Inflammatory macrophage treated with lipopolysaccharide for 4 hours (primary cell): ENCODE data around the gene TMEM151B.
A peak's percentile ranks its signal among the peaks of the same experiment; 100 is the strongest.

ENCODE experiments used
- DNase-seq: peaks from one replicate; pipeline ENCODE4 v3.0.0-alpha.2; 2020

Gene TMEM151B

GRCh38 chr6:44269921-44270525, at the start of gene TMEM151B:
Gene TMEM151B (plus strand): TSS chr6:44270450. CDS start chr6:44270743, 293 bp downstream.
- DNase-seq, result no peak

DNA sequence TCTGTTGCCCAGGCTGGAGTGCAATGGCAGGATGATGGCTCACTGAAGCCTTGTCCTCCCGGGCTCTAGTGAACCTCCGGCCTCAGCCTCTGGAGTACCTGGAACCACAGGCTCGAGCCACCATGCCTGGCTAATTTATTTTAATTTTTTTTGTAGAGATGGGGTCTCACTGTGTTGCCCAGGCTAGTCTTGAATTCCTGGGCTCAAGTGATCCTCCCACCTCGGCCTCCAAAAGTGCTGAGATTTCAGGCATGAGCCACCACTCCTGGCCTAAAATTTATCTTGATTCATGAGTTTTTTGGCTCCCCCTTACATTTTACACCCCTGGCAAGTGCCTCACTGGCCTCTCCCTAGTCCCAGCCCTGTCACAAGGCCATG, 49.3 kb upstream of the TMEM151B start:
- DNase-seq, result no peak

GRCh38 chr6:44221291-44221960, 48.8 kb upstream of the TMEM151B start:
- peak; percentile 74 for DNase-seq

DNA sequence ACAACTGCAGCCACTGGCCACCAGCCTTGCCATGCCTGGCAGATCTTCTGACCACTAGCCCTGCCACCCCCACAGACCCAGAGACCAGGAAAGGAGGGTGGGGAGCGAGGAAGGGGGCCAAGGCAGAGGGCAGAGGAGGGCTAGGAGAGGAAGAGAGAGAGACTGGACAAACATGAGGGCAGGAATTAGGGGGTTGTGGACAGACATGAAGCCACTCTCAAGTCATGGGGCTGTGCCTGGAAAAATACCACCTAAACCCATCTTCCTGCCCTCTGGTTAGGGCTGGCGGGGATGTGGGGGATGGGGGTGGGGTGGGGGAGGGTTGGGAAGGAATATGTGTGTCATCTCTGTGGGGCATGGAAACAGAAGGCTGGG, 48.3 kb upstream of the TMEM151B start:
- no peak for DNase-seq

GRCh38 chr6:44222486-44223318, 47.5 kb upstream of the TMEM151B start:
- DNase-seq, result no peak

GRCh38 chr6:44223319-44224028, 46.8 kb upstream of the TMEM151B start, which contains the start of gene SLC29A1:
Gene SLC29A1 (plus strand): TSS chr6:44223595. CDS start chr6:44227314, 3,719 bp downstream.
- DNase-seq, result peak; percentile 48

- no peak for DNase-seq
Observed at GRCh38 chr6:44224029-44224964, 46.0 kb upstream of the TMEM151B start.

GRCh38 chr6:44224965-44225305, 45.3 kb upstream of the TMEM151B start:
- DNase-seq, result no peak

DNA sequence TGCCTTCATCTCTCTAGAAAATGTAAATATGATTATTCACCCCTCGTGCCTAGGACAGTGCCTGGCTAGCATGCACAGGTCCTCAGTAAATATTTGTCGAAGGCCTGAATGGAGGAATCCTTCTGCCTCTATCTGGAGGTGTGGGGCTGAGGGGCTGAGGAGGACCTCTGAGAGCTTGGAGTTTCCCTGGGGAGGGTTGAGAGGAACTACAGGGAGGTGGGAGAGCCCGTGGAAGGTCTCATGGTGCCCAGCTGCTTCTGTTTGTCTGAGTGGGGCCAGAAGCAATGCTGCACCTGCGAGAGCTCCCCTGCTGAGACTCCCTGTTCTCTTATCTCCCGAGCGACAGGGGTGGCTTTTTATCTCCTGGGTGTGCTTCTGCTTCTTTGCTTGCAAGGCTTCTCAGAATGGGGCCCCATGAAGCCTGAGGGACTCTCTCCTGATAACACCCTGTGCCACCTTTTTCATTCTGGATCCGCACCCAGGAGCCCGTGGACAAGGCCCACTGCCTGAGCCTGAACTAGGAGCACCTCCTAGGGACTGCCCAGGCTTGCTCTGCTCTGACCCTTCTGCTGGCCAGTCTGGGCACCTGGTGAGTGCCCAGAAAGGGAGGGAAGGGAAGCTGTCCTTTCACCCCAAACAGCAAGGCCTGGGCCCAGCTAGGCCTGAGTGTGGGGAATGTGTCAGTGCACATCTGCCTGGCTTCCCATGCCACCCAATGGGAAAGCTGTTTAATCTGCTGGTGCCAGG, 44.5 kb upstream of the TMEM151B start:
- DNase-seq, result no peak

GRCh38 chr6:44226368-44227147, 43.7 kb upstream of the TMEM151B start:
- DNase-seq, result no peak

DNA sequence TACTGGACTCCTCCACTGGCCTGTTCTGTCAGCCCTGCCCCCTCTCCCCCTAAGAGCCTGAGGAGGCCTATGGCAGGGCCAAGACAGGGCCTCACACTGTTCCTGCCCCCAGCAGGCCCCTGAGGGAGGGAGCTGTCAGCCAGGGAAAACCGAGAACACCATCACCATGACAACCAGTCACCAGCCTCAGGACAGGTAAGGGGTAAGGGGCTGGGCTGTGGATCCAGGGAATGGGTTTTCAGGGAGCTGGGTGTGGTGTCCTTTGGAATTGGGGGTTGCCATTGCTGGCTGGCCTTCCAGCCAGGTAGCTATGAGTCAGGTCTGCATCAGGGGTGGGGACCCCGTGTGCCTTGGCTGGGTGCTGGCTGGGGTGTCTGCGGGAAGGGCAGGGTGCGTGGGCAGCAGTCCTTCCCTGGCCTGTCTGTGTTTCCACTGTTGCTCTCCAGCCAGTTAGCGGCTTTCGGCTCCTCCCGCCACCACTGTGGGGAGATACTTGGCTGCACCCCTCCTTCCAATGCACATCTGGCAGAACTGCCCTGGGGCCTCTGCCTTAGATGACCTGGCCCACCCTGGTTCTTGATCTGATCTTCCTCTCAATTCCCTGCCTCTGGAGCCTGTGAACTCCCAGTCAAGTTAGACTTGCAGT, 43.0 kb upstream of the TMEM151B start:
- no peak for DNase-seq

GRCh38 chr6:44228031-44228430, 42.2 kb upstream of the TMEM151B start:
- no peak for DNase-seq

DNA sequence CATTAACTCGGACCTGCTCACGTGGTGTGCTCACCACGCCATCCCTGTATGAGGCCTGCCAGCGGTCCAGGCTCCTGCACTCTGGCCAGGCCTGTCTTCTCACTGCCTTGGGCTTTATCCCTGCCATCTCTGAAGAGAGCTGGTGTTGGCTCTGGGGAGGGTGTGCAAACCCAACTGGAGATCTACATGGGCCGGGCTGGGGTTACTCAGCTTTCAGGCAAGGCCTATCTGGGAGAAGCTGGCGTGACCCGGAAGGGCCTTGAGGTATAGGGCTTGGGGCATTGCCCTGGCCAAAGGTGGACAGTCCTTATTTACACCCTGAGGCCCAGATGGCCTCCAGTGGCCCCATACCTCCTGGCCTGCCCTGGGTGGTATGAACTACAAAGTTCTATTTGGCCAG, 41.8 kb upstream of the TMEM151B start:
- no peak for DNase-seq

GRCh38 chr6:44228836-44229235, 41.4 kb upstream of the TMEM151B start:
- no peak for DNase-seq

DNA sequence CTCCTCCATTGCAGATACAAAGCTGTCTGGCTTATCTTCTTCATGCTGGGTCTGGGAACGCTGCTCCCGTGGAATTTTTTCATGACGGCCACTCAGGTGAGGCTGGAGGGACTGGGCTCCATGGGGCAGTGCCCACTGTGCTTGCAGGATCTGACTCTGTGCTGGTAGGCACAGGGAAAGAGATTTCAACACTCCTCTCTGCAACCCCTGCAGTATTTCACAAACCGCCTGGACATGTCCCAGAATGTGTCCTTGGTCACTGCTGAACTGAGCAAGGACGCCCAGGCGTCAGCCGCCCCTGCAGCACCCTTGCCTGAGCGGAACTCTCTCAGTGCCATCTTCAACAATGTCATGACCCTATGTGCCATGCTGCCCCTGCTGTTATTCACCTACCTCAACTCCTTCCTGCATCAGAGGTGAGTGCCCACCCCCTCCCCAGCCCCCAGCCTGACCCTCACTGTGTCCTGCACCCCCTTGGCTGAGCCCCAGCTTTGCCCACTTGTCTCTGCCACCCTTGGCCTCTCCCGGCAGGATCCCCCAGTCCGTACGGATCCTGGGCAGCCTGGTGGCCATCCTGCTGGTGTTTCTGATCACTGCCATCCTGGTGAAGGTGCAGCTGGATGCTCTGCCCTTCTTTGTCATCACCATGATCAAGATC, 40.7 kb upstream of the TMEM151B start:
- DNase-seq, result peak; percentile 44

DNA sequence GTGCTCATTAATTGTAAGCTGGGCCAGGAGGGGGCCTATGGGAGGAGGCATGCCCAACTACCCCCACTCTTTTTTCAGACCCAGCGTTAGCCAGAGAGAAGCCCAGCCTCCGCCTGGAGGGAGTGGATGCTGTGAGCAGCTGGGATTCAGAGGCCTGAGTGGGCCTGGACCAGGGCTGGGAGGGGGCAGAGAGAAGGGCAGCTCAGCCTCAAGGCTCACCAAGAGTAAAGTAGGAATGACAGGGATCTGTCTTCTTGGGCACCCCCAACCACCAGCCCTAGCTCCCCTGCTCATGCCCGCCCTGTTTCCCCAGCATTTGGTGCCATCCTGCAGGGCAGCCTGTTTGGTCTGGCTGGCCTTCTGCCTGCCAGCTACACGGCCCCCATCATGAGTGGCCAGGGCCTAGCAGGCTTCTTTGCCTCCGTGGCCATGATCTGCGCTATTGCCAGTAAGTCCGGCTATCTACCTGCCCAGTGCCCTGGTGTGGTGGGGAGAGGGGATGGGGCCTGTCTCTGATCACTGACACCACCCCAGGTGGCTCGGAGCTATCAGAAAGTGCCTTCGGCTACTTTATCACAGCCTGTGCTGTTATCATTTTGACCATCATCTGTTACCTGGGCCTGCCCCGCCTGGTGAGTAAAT, 40.1 kb upstream of the TMEM151B start:
- no peak for DNase-seq

DNA sequence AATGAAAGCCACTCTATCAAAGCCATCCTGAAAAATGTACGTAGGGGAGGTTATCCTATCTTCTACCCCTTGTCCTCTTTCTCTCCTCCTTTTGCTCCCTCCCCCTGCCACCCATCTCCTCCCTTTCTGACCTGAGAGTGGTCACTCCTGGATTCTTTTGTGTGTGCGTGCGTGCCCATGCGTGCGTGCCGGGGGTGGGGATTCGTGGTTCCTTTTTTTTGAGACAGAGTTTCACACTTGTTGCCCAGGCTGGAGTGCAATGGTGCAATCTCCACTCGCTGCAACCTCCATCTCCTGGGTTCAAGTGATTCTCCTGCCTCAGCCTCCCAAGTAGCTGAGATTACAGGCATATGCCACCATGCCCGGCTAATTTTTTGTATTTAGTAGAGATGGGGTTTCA, 38.8 kb upstream of the TMEM151B start:
- DNase-seq, result peak; percentile 28

- no peak for DNase-seq
Observed at GRCh38 chr6:44232676-44233566, 37.3 kb upstream of the TMEM151B start.
